SK-MEL-5 (cell line): Measurements from ENCODE around the gene CCR5AS.

Experiments used
- DNase-seq: peaks from one replicate; pipeline ENCODE4 v3.0.0-alpha.2; 2016; ENCODE audit warnings: low read depth, low spot score
- in situ Hi-C: cut with HindIII; loops from 2 replicates; pipeline ENCODE4 v1.10.0; 2016; ENCODE audit warnings: low sequenced_read_pairs, high pct_unique_total_duplicates, low pct_unique_long_range_greater_than_20kb

The CCR5AS gene

DNA sequence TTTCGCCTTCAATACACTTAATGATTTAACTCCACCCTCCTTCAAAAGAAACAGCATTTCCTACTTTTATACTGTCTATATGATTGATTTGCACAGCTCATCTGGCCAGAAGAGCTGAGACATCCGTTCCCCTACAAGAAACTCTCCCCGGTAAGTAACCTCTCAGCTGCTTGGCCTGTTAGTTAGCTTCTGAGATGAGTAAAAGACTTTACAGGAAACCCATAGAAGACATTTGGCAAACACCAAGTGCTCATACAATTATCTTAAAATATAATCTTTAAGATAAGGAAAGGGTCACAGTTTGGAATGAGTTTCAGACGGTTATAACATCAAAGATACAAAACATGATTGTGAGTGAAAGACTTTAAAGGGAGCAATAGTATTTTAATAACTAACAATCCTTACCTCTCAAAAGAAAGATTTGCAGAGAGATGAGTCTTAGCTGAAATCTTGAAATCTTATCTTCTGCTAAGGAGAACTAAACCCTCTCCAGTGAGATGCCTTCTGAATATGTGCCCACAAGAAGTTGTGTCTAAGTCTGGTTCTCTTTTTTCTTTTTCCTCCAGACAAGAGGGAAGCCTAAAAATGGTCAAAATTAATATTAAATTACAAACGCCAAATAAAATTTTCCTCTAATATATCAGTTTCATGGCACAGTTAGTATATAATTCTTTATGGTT is 35.9 kb downstream of the CCR5AS start, which contains the start of gene CCR5:
Gene CCR5, plus strand, starts transcription at position 108 of the 680 bp plus-strand sequence. CDS start 1,957 bp downstream, outside the sequence.
- in situ Hi-C loops, result no loop called here
- no peak for DNase-seq

DNA sequence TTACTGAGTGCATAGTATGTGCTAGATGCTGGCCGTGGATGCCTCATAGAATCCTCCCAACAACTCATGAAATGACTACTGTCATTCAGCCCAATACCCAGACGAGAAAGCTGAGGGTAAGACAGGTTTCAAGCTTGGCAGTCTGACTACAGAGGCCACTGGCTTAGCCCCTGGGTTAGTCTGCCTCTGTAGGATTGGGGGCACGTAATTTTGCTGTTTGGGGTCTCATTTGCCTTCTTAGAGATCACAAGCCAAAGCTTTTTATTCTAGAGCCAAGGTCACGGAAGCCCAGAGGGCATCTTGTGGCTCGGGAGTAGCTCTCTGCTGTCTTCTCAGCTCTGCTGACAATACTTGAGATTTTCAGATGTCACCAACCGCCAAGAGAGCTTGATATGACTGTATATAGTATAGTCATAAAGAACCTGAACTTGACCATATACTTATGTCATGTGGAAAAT is 37.2 kb downstream of the CCR5AS start:
- DNase-seq, result no peak
- in situ Hi-C loops, result no loop called here

DNA sequence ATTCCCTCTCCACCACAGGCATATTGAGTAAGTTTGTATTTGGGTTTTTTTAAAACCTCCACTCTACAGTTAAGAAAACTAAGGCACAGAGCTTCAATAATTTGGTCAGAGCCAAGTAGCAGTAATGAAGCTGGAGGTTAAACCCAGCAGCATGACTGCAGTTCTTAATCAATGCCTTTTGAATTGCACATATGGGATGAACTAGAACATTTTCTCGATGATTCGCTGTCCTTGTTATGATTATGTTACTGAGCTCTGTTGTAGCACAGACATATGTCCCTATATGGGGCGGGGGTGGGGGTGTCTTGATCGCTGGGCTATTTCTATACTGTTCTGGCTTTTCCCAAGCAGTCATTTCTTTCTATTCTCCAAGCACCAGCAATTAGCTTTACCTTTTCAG is 37.7 kb downstream of the CCR5AS start:
- DNase-seq, result no peak
- in situ Hi-C loops, result no loop called here

DNA sequence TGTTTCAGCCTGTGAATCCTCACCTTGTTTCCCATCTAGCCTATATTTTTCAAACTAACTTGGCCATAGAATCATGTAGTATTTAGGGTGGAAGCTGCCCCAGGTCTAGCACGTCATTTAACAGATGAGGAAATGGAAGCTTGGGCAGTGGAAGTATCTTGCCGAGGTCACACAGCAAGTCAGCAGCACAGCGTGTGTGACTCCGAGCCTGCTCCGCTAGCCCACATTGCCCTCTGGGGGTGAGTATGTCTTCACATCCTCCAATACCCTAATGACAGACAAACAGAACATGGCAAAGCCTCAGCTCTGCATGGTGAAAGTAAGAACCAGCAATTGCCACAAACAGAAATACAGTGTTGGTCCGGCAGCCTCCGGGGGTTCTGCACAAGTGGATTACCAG is 38.3 kb downstream of the CCR5AS start:
- peak; percentile 57 for DNase-seq
- in situ Hi-C loops, result no loop called here

DNA sequence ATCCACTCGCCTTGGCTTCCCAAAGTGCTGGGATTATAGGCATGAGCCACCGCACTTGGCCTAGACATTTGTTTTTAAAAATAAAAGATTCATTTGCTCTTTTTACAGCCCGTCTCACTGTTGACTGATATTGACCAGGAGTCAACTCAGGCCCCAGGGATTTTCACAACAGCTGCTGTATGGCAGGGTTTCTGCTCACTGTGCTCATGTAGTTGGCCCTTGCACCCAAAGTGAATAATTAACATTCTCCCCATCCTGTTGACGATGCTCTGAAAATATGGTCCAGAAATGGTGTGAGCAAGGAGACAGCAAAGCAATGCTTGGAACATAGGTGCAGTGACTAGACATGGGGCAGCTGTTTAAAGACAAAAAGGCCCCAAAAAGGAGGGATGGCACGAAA is 39.1 kb downstream of the CCR5AS start:
- in situ Hi-C loops, result no loop called here
- no peak for DNase-seq

DNA sequence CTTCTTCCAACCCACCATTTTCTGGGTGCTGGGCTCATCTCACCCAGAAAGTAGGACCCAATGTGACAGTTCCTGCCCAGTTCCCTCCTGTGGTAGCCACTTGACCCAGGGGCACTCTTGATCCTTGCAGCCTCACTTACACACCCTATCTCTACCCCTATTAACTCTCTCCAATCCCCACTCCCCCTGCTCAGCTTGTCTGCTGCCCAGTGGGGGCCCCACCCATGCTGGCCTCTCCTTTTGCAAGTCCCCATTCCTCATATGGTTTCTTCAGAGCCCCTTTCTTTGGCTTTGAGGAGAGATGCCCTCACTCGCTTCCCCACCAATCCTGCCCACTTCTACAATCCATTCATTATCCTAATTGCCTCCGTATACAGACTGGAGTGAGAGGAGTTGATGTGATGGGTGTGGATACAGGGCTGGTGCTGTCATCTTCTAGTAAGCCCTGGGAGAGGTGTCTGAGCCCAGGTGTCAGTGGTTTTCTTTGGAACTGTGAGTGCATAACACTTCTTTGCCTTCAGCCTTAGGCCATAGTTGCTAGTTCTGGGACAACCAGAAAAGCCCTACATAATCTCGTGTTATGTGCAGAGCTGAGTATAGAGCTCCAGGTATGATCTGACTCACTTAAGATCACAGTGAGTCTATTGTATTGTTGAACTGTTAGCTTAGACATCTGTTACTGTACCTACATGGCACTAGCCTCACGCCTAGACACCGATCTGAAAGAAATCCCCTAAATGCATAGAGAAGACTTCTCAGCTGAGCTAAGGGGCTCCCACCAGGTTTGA is 40.9 kb downstream of the CCR5AS start:
- DNase-seq, result no peak
- in situ Hi-C loops, result no loop called here

DNA sequence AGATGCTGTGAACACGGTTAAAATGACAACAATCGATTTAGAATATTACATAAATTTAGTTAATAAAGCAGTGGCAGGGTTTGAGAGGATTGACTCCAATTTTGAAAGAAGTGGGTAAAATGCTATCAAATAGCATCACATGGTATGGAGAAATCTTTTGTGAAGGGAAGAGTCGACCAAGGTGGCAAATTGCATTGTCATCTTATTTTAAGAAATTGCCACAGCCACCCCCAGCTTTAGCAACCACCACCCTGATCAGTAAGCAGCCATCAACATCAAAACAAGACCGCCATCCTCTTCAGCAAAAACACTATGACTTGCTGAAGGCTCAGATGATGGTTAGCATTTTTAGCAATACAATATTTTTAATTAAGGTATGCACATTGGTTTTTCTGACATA is 41.8 kb downstream of the CCR5AS start:
- in situ Hi-C loops, result no loop called here
- no peak for DNase-seq

DNA sequence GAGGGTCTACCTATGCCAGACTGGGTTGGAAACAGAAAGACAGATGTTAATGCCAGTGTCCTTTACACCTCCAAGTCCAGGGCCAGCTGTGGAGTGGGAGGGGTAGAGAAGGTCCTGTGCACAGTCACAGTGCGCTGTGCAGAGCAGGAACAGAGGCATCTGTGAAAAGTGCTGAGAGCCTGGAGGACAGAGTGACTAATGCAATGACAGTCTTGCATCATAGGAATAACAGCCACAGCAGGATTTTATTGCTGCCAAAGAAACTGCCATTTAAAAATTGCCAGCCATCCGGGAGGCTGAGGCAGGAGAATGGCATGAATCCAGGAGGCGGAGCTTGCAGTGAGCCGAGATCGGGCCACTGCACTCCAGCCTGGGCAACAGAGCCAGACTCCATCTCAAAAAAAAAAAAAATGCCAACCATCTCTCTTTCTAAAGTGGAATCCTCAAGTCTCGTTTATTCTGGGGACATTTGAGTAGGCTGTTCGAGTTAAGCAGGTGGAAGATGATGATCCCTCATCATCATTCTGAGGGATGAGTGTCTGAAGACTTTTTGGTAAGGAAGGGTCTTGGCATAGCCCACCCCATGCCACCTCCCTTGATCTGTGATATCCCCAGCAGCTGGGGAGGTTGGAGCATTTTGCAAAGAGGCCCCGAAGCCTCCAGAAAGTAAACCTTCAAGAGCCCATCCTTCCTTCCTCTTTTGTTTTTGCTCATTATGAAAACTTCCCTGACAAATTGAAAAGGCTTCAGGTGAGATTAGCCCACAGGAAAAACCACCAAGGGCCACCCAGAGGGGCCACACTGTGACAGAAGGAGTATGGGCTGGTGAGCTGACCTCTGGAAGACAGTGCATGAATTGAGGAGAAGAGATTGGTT is 45.2 kb downstream of the CCR5AS start:
- DNase-seq, result no peak
- in situ Hi-C loops, result no loop called here

DNA sequence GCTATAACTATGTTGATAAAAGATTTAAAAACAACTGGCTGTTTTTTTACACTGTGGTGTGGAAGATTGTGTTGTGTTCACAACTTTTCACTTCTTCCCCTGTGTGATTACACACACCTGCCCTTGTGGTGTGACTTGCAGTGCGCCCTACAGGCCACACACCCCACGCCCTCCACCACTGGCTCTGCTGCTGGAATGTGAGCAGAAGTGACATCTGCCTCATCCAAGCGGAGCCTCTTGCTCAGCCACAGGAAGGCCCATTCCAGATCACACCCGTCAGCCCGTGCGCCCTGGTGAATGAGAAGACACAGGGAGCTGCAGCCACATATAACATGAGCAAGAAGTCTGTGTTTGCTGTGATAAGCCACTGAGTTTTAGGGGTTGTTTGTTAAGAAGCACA is 46.0 kb downstream of the CCR5AS start:
- DNase-seq, result no peak
- in situ Hi-C loops, result no loop called here

DNA sequence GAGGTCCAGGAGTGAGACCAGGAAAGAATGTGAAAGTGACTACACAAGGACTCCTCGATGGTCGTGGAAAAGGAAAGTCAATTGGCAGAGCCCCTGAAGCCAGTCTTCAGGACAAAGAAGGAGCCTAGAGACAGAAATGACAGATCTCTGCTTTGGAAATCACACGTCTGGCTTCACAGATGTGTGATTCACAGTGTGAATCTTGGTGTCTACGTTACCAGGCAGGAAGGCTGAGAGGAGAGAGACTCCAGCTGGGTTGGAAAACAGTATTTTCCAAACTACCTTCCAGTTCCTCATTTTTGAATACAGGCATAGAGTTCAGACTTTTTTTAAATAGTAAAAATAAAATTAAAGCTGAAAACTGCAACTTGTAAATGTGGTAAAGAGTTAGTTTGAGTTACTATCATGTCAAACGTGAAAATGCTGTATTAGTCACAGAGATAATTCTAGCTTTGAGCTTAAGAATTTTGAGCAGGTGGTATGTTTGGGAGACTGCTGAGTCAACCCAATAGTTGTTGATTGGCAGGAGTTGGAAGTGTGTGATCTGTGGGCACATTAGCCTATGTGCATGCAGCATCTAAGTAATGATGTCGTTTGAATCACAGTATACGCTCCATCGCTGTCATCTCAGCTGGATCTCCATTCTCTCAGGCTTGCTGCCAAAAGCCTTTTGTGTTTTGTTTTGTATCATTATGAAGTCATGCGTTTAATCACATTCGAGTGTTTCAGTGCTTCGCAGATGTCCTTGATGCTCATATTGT is 47.0 kb downstream of the CCR5AS start:
- no peak for DNase-seq
- in situ Hi-C loops, result no loop called here

DNA sequence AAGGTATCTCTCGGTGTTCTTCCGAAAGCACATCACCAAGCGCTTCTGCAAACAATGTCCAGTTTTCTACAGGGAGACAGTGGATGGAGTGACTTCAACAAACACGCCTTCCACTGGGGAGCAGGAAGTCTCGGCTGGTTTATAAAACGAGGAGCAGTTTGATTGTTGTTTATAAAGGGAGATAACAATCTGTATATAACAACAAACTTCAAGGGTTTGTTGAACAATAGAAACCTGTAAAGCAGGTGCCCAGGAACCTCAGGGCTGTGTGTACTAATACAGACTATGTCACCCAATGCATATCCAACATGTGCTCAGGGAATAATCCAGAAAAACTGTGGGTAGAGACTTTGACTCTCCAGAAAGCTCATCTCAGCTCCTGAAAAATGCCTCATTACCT is 48.4 kb downstream of the CCR5AS start:
- DNase-seq, result no peak
- in situ Hi-C loops, result no loop called here

DNA sequence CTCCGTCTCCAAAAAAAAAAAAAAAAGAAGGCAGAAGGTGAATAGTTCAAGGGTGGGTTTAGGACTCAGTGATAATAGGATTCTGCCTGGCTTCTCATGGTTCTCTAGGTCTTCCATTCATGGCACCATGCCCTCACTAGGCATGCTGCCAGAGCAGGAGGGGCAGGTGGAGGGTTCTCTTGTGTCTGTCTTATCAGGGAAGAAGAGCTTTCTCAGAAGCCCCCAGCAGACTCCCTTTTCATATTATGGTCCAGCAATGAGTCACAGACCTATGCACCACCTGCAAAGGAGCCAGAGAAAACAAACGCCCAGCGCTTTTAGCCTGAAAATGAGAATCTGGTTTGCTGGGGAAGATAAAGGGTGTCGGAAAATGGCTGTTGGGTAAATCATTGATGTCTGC is 50.0 kb downstream of the CCR5AS start:
- DNase-seq, result no peak
- in situ Hi-C loops, result no loop called here

DNA sequence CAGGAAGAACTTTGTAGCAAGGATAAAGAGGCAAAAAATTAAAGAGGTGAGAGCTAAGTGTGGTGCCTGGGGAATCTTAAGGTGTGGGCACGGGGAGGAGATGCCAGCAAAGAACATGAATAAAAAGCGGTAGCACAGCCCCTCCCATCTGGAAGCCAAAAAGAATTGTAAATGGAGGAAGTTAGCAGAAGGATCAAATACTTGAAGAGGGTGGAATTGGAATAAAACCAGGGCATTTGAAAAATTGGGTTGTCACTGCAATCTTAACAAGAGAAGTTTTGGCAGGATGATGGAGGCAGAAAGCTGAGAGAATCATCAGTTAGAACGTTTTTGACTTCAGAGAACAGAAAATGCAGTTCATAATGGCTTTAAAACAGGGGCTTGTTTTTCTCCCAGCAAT is 50.6 kb downstream of the CCR5AS start:
- in situ Hi-C loops, result no loop called here
- no peak for DNase-seq

DNA sequence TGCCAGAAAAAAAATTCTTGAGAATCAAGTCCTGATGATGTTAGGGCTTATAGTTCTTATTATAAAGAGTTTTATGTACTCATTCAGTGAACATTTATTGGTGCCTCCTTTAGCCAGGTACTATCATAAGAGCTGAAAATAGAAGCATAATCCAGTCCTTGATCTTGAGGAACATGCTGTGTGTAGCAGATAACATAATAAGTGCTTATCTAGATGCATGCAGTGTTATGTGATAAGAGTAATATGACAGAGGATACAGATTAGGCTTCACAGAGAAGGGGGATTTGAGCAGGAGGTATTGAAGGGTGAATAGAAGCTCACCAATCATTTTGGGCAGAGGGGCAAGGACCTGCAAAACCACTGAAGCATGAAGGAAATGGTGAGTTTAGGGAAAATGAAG is 51.9 kb downstream of the CCR5AS start:
- in situ Hi-C loops, result no loop called here
- no peak for DNase-seq

DNA sequence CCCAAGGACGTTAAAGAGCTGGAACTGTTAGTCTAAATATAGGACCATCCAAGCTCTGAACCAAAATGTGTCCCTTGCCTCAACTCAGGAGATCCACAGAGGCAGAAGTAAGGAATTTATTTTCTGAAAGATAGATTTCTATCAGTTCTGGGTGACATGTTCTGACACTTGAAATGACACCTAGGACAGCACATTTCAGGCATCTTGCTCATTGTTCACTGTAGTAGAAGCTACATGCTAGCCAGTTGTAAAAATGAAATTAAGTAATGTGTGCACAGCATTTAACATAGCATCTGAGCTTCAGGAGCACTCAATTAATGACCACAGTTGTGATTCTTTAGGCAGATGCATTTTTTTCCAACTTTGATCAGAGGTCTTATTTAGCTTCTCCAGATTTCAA is 52.4 kb downstream of the CCR5AS start:
- DNase-seq, result no peak
- in situ Hi-C loops, result no loop called here

DNA sequence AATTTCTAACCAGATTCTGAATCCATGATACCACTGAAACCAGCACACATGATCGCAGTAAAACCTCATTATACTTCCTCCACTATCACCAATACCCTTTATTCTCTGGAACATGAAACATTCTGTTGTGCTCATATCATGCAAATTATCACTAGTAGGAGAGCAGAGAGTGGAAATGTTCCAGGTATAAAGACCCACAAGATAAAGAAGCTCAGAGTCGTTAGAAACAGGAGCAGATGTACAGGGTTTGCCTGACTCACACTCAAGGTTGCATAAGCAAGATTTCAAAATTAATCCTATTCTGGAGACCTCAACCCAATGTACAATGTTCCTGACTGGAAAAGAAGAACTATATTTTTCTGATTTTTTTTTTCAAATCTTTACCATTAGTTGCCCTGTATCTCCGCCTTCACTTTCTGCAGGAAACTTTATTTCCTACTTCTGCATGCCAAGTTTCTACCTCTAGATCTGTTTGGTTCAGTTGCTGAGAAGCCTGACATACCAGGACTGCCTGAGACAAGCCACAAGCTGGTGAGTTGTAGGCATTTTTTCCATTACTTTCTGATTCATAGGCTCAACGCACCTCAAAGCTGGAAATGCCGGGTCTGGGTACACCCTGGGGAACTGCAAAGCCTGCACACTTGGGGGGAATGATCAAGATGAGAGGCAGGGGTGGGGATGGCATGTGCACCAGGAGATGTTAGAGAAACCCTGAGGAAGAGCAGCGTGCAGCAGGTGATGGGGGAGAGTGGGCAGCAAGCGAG is 53.0 kb downstream of the CCR5AS start, which contains the start of gene CCR2:
Gene CCR2, plus strand, starts transcription at position 465 of the 764 bp plus-strand sequence. CDS start 3,417 bp downstream, outside the sequence.
- DNase-seq, result no peak
- in situ Hi-C loops, result no loop called here

DNA sequence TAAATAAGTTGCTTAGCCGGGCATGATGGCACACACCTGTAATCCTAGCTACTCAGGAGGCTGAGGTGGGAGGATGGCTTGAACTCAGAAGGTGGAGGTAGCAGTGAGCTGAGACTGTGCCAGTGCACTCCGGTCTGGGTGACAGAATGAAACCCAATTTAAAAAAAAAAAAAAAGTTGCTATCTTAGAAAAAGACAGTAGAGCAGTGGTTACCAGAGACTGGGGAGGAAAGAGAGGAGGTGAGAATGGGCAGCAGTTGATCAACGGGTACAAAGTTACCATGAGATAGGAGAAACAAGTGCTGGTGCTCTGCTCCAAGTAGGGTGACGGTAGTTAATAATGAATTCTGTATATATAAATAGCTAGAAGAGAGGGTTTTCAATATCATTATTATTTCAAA is 53.8 kb downstream of the CCR5AS start:
- in situ Hi-C loops, result no loop called here
- no peak for DNase-seq
